ENCODE measurements around the gene SFXN5.

Gene SFXN5

GRCh38 chr2:72945450-72946019 is 126.0 kb downstream of the SFXN5 start:
- no peak for TF ChIP-seq CTCF (IDR thresholded peaks at IDR 0.05; ENCODE audit: low read depth, low read length, missing control alignments)
- no peak for DNase-seq (ENCODE audit: extremely low read depth, low read depth)
- H3K4me3 ChIP-seq (replicated peaks; ENCODE audit: low read depth, low read length): no peak overlapping the region

GRCh38 chr2:72944804-72945449 is 126.6 kb downstream of the SFXN5 start:
- no peak for TF ChIP-seq CTCF (IDR thresholded peaks at IDR 0.05; ENCODE audit: low read depth, low read length, missing control alignments)
- DNase-seq (ENCODE audit: extremely low read depth, low read depth): no peak
- no peak overlapping the region for H3K4me3 ChIP-seq (replicated peaks; ENCODE audit: low read depth, low read length)

GRCh38 chr2:72943540-72944395 is 127.7 kb downstream of the SFXN5 start:
- no peak for DNase-seq (ENCODE audit: extremely low read depth, low read depth)
- no peak for TF ChIP-seq CTCF (IDR thresholded peaks at IDR 0.05; ENCODE audit: low read depth, low read length, missing control alignments)
- H3K4me3 ChIP-seq (replicated peaks; ENCODE audit: low read depth, low read length): no peak overlapping the region

- no peak for TF ChIP-seq CTCF (IDR thresholded peaks at IDR 0.05; ENCODE audit: low read depth, low read length, missing control alignments)
- no peak overlapping the region for H3K4me3 ChIP-seq (replicated peaks; ENCODE audit: low read depth, low read length)
- no peak for DNase-seq (ENCODE audit: extremely low read depth, low read depth)
Observed at GRCh38 chr2:72942881-72943418, 128.6 kb downstream of the SFXN5 start.

GRCh38 chr2:72942293-72942692 is 129.2 kb downstream of the SFXN5 start:
- no peak for TF ChIP-seq CTCF (IDR thresholded peaks at IDR 0.05; ENCODE audit: low read depth, low read length, missing control alignments)
- DNase-seq (ENCODE audit: extremely low read depth, low read depth): no peak
- H3K4me3 ChIP-seq (replicated peaks; ENCODE audit: low read depth, low read length): no peak overlapping the region

- no peak overlapping the region for H3K4me3 ChIP-seq (replicated peaks; ENCODE audit: low read depth, low read length)
- TF ChIP-seq CTCF (IDR thresholded peaks at IDR 0.05; ENCODE audit: low read depth, low read length, missing control alignments): no peak
- no peak for DNase-seq (ENCODE audit: extremely low read depth, low read depth)
Observed at GRCh38 chr2:72940786-72941185, 130.7 kb downstream of the SFXN5 start.

All from HFF-Myc (cell line).